ENCODE results near the gene GUCY1A2.

Gene GUCY1A2

DNA sequence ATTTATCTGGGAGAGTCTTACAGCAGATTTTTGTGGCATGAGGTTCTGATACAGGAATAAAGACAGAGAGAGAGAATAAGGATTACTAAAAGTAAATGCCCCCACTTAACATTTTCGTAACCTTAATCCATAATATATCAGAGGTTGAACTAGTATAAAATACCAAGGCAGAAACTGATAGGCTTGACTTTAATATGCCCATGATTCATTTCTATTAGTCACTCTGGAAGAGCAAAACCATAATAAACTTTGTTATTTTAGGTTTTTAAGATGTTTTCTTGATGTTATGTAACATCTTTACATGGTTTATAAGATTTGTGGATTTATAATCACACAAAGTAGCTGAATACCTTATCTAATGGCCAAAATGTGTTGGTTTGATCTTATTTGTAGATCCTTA is 19.1 kb downstream of the GUCY1A2 start:
- POLR2A ChIA-PET, result no interaction called here
- CTCF ChIA-PET, result no interaction called here
- DNase-seq (ENCODE audit: extremely low spot score), result no peak
- TF ChIP-seq, protein P1, sequence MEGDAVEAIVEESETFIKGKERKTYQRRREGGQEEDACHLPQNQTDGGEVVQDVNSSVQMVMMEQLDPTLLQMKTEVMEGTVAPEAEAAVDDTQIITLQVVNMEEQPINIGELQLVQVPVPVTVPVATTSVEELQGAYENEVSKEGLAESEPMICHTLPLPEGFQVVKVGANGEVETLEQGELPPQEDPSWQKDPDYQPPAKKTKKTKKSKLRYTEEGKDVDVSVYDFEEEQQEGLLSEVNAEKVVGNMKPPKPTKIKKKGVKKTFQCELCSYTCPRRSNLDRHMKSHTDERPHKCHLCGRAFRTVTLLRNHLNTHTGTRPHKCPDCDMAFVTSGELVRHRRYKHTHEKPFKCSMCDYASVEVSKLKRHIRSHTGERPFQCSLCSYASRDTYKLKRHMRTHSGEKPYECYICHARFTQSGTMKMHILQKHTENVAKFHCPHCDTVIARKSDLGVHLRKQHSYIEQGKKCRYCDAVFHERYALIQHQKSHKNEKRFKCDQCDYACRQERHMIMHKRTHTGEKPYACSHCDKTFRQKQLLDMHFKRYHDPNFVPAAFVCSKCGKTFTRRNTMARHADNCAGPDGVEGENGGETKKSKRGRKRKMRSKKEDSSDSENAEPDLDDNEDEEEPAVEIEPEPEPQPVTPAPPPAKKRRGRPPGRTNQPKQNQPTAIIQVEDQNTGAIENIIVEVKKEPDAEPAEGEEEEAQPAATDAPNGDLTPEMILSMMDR (IDR thresholded peaks at IDR 0.05; ENCODE audit: control extremely low read depth, extremely low read depth, low read depth, missing control alignments), result no peak

DNA sequence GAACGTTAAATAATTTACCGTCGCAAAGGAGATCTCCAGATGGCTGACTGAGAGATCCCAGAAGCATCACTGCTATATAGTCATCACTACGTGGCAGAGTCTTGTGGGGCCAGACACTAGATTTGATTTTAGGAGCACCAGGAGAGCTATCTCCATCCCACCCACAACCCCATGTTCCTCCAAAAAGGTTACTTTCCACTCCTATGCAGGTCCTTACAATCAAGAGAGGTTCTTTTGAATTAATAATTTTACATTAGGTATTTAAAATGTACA is 19.4 kb downstream of the GUCY1A2 start:
- ChIA-PET POLR2A (no interaction called here), CTCF (no interaction called here)
- TF ChIP-seq, protein P1 (IDR thresholded peaks at IDR 0.05; ENCODE audit: control extremely low read depth, extremely low read depth, low read depth, missing control alignments), result no peak
- DNase-seq (ENCODE audit: extremely low spot score), result no peak

- DNase-seq (ENCODE audit: extremely low spot score), result no peak
These were observed 20.0 kb downstream of the GUCY1A2 start for GRCh38 chr11:106998116-106998915.

DNA sequence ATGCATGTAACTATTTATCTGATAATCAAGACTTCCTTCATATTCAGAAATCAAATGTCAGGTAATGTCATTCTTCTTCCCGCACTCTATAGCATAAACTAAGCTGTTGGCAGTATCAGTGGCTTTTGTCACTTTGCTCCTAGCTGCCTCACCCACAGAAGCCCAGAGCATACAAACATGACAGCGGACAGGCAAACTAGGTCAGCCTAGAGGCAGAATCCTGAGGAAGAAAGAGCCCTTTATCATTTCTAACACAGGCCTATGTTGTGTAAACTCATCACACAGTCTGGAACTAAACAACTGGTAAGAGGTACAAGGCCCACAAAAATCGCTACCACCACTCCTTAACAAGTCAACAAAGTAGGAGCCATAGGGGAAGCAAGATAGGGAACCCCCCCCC is 21.0 kb downstream of the GUCY1A2 start:
- TF ChIP-seq, protein P1 (IDR thresholded peaks at IDR 0.05; ENCODE audit: control extremely low read depth, extremely low read depth, low read depth, missing control alignments), result no peak
- ChIA-PET CTCF (interaction anchor here (1.1 to 1.6 kb wide), 2 partner anchors 8 to 53 kb away, joined by 3 to 6 read pairs; no protein-coding TSS in a partner anchor), POLR2A (no interaction called here)
- no peak for DNase-seq (ENCODE audit: extremely low spot score)

More at GRCh38 chr11:106998116-106998915, 20.0 kb downstream of the GUCY1A2 start:
- CTCF ChIA-PET, result interaction anchor here (1.1 to 1.6 kb wide), 2 partner anchors 10 to 51 kb away, joined by 3 to 6 read pairs; no protein-coding TSS in a partner anchor
- TF ChIP-seq, protein P1 (IDR thresholded peaks at IDR 0.05; ENCODE audit: control extremely low read depth, extremely low read depth, low read depth, missing control alignments), result no peak
- POLR2A ChIA-PET, result no interaction called here

DNA sequence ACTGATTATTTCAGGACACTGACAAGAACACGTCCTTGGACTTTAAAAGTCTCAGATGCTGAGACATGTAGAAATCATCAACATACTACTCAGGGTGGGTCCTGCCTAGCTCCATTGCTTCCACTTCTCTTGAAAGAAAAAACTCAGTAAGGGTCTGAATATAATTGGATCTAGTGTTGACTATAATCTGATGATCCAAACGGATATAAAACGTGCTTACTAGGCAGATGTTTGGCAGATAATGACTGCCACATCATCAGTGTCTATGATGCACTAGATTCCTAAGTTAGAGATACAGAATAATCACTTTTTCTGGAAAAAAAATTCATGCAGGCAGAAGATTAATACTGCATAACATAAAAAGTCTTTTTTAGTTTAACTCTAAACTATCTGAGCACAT is 21.6 kb downstream of the GUCY1A2 start:
- POLR2A ChIA-PET, result no interaction called here
- TF ChIP-seq, protein P1 (IDR thresholded peaks at IDR 0.05; ENCODE audit: control extremely low read depth, extremely low read depth, low read depth, missing control alignments), result no peak
- CTCF ChIA-PET, result interaction anchor here (1.6 kb wide), 1 partner anchor 8 kb away, joined by 6 read pairs; no protein-coding TSS in a partner anchor
- DNase-seq (ENCODE audit: extremely low spot score), result no peak

DNA sequence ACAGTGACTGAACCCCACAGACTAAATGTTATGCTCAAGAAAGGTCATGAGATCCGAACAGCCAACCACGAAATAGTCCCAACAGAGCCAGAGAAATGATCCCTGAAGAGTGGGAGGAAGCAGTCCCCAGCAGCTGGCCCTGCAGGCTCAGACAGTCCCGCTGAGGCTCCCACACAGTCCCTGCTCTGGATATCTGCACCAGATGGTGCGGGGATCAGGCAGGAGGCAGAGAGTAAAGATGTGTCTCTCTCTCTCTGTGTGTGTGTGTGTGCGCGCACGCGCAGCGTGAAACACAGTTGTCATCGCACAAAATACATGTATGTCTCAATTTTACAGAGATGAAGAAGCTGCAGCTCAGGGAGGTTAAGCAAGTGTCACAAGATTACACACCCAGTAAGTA is 27.9 kb downstream of the GUCY1A2 start:
- DNase-seq (ENCODE audit: extremely low spot score), result no peak
- TF ChIP-seq, protein P1 (IDR thresholded peaks at IDR 0.05; ENCODE audit: control extremely low read depth, extremely low read depth, low read depth, missing control alignments), result no peak
- CTCF ChIA-PET, result interaction anchor here (1.5 to 3.9 kb wide), 2 partner anchors 14 to 22 kb away, joined by 4 to 11 read pairs; no protein-coding TSS in a partner anchor
- POLR2A ChIA-PET, result no interaction called here

All from GM10248 (cell line).